ENCODE results near the gene DICER1.

Gene DICER1

GRCh38 chr14:95072310-95072905 is 84.9 kb downstream of the DICER1 start:
- DNase-seq, result no peak

- DNase-seq, result no peak
Observed at GRCh38 chr14:95071649-95072280, 85.6 kb downstream of the DICER1 start.

DNA sequence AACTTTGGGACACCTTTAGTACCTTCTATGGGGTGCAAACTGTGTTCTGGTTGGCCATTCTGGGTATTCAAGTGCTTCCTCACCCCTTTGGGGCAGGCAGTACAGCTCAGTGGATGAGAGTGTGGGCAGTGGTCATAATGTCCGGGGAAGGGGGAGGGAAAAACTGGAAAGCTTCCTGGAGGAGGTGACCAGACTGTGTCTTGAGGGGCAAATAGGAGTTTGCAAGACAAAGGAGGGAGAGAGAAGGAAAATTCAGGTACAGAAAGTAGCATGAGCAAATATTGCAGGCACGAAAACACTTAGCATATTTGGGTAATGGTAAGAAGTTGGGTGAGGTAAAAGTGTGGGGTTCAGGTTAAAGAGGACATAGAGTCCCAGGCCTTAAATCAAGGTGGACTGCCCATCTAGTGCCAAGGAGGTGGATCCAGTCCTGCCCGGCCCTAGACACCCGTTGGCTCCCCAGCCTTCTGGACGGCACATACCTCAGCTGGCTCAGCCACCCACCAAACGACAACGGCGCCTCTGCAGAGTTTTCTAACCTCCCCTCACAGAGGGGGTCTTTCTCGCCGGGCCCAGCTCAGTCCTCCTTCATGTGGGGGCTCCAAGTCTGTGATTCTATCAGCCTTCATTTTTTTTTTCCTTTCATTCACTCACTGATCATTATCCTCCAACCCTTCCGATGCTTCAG is 86.4 kb downstream of the DICER1 start:
- DNase-seq, result no peak

DNA sequence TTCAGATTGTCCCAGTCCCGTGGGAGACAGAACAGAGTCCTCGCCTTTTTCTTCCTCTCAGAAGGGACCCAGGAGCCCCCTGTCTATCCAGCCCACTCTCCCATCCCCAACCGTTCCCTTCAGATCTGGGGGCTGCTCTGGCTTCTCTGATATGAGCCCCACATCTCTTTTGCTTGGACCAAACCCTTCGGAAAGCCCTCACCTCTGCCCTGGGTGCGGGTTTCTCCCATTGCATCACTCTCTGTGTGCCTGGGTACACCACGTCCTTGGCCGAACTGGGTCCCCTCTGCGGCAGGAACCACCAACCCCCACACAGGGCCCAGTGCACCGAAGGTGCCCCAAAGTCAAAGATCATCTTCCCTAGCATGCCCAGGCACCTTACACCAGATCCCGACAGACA is 87.8 kb downstream of the DICER1 start:
- no peak for DNase-seq

- DNase-seq, result no peak
Observed at GRCh38 chr14:95069018-95069417, 88.3 kb downstream of the DICER1 start.

- no peak for DNase-seq
Observed at GRCh38 chr14:95068521-95068920, 88.8 kb downstream of the DICER1 start.

DNA sequence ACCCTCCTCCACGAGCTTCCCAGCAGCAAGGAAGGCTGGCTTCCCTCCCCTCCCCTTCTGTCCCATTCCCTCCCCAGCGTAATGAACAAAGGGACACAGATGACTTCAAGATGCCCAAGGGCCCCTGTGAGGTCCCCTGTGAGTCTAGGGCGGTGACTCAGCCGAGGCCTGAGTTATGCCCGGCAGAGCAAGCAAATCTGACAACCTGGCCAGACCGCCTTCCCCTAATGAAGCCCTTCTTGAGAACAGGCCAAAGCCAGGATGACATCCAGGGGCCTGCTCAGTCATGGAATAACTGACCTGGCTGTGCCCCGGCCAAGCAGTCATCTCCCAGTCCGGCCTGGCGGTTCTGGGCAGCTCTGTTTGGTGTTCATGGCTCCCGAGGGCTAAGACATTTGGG is 89.2 kb downstream of the DICER1 start:
- DNase-seq, result no peak

DNA sequence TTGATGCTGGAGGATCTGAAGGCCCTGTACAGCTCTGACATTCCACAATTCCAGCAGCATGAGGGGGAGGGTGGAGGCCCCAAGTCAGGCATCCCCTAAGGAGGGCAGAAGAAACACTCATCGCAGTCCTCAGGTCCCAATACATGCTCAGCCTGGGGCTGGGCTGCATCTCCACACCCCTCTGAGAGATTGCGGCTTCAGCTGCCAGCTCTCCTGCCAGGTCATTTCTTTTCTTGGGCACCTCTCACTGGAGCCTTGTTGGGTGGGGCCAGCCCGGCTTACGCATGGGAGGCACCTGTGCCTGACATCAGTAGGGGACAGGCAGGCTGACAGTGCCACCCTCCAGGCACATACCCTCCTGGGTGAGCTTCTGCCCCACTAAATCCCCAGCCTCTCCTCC is 89.8 kb downstream of the DICER1 start:
- DNase-seq, result no peak

DNA sequence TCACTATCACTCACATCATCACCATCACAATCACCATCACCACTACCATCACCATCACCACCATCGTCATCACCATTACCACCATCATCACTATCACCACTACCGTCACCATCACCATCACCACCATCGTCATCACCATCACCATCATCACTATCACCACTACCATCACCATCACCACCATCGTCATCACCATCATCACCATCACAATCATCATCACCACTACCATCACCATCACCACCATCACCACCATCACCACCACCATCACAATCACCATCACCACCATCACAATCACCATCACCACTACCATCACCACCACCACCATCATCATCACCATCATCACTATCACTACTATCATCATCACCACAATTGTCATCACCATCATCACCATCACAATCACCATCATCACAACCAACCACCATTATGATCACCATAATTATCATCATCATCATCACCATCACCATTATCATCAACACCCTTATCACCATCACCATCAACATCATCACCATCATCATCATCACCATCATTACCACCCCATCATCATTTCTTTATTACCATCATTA is 90.8 kb downstream of the DICER1 start:
- no peak for DNase-seq

- DNase-seq, result no peak
Observed at GRCh38 chr14:95065411-95065810, 91.9 kb downstream of the DICER1 start.

GRCh38 chr14:95064734-95065133 is 92.6 kb downstream of the DICER1 start:
- DNase-seq, result no peak

DNA sequence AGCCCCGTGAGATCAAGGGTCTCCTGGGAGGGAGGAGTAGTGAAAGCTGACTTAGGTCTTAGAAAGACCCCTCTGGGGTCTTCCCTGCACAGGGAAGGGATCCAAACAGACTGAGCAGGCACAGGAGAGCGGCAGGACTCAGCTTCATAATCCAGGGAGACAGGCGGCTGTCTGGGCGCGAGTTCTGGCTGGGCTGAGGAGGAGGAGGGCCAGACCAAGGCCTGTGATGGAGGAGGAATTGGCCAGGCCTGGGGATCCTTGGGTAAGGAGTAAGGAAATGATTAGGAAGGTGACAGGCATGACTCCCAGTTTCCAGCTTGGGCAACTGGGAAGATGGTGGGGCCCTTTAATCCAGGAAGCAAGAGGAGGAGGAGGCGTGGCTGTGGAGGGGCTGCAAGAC is 93.1 kb downstream of the DICER1 start:
- DNase-seq, result no peak

DNA sequence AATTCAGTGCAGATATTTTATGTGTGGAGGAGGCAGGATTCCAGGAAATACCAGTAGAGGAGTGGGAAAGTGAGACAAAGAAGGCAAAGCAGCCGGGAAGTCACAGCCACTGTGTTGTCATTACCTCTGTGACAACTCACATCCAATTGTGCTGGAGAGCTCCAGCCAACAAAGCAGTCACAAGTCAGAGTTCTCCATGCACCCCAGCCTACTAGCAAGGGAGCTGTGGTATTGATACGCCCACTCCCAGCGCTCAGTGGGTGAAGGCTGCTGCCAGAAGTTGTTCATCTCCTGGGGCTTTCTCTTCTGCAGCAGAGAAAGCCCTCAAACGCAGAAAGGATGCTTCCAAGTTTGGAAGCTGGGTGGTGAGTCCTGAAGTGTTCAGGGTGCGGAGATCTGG is 93.9 kb downstream of the DICER1 start:
- no peak for DNase-seq

DNA sequence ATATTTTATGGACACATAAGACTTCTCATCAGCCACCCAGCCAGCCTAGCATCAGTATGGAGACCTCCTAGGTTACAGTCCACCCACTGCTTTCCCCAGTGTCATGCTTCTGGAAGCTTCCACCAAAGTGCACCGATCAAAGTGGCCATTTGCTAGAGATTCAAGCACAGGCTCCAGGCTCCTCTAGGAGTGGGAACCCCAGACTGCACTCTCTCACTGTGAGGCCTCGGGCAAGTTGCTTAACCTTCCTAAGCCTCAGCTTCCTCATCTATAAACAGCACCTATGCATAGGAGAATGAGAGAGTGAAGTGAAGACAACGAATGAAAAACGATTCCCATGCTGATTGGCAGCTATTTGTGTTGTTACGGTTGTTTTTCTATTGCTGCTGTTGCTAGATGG is 94.4 kb downstream of the DICER1 start:
- DNase-seq, result no peak

DNA sequence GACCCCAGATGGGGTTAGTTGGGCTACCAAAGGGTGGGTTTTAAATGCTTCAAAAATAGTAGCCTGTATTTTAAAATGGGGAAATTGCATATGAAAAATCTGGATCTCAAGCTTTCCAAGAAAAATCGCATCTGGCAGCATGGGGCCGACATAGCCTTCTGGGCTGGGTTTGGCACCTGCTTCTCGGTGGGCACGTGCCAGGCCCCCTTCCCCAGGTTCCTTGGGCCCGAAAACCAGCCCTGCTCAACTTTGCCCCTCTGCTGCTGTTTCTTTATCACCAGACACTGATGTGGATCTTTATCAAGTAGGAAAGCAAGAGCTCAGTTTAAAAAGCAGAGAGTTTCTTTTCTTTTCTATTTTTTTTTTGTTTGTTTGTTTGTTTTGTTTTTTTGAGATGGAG is 95.1 kb downstream of the DICER1 start:
- no peak for DNase-seq

- no peak for DNase-seq
Observed at GRCh38 chr14:95061317-95062093, 95.8 kb downstream of the DICER1 start.

- DNase-seq, result no peak
Observed at GRCh38 chr14:95059126-95059525, 98.2 kb downstream of the DICER1 start.

DNA sequence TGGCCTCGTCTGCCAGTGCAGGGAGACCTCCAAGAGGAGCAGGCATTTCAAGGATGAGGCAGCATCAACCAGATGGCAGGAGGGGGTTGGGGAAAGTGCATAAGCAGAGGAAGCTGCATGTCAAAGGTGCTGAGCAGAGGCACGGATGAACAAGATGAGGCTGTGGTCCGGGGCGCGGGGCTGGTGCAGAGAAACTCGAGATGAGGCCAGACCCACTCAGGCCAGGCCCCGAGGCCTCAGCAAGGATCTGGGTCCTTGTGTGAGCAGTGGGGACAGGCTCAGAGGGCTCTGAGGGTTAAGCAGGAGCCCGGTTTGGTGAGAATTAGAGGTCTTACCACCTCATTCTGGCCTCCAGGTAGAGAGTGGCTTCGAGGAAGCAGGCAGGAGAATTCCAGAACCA is 98.8 kb downstream of the DICER1 start:
- no peak for DNase-seq

DNA sequence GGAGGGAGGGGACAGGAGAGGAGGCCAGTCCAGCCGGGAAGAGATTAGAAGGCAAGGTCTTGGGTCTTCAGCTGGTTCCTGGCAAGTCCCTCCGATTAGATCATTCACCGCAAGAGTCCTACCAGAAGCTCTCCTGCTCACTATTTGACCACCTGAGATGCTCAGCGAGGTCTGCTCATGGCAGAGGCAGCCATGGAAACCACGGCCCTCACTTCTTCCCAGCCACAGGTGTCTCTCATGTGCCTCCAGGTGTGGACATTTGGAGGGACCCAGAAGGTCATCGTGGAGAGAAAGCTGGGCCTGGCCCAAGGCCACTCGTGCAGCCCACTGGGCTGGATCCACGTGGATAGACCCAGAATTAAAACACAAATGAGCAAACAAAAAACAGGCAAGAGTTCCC is 99.5 kb downstream of the DICER1 start:
- no peak for DNase-seq

GRCh38 chr14:95057147-95057546 is 100.2 kb downstream of the DICER1 start:
- no peak for DNase-seq

DNA sequence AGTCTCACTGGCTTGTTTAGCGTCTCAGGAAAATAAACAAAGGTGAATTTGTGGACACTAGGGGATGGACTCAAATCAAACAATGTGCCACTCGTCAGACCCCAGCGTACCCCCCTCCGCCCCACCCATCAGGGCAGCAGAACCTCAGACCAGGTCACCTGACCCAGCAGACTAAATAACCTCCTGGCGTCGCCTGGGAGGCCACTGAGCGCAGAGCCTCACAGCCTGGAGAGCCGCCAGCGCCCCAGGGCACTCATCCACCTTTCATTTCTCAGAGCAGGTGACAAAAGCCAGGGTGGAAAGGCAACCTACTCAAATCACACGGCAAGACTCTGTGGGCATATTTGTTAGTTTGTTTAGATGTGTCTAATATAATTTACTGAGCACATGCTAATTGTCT is 100.9 kb downstream of the DICER1 start:
- no peak for DNase-seq

DNA sequence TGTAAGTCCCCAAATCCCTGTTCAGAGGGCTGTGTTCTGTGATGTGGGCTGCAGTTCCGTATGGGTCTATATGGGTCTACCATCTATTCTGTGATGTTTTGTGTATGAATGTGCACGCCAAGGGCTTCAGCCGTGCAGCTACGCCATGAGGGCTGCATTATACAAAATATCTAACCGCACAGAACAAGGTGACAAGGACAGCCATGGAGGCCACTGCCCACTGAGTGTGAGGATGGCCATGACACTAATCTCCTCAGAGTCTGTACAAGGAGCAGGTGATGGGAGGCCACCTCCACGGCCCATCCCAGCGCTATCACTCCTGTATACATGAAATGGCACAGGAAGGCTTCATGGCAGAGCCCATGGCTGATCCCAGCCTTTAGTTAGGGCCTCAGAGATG is 102.0 kb downstream of the DICER1 start:
- no peak for DNase-seq

Data from fibroblast of skin of right quadriceps (primary cell).